GM12878 (cell line): ENCODE data around the gene UVSSA.

Source experiments
- EED ChIP-seq: sonication (generic); IDR thresholded peaks from 2 replicates; pipeline ENCODE4 v1.6.1; 2016; ENCODE audit warnings: antibody characterized with exemption, low read depth
- EP300 ChIP-seq, 2 experiments: fragments of 150-350 bp in 1 of 2; IDR thresholded peaks; 2 replicates each; pipeline ENCODE4 v1.6.1; 2011 to 2012; ENCODE audit warnings: low read depth in 2 of 2, low read length in 2 of 2, borderline replicate concordance in 1 of 2, improper control_type of control experiment in 1 of 2, inconsistent platforms in 1 of 2; ENCODE audit not compliant: control insufficient read depth in 1 of 2
- FOXM1 ChIP-seq: IDR thresholded peaks from 2 replicates; pipeline ENCODE4 v1.6.1; 2012; ENCODE audit warnings: low read depth, mild to moderate bottlenecking, inconsistent platforms, low read length, moderate library complexity
- NFYB ChIP-seq: IDR thresholded peaks from 2 replicates; pipeline ENCODE4 v1.6.1; 2011; ENCODE audit warnings: low read depth, mild to moderate bottlenecking, low read length, improper control_type of control experiment, moderate library complexity; ENCODE audit not compliant: insufficient read depth
- POLR2AphosphoS5 ChIP-seq: IDR thresholded peaks from 2 replicates; pipeline ENCODE4 v1.6.1; 2011; ENCODE audit warnings: mild to moderate bottlenecking, low read length, inconsistent platforms
- RAD21 ChIP-seq: IDR thresholded peaks from 2 replicates; pipeline ENCODE4 v1.6.1; 2011; ENCODE audit warnings: mild to moderate bottlenecking, low read depth, low read length, moderate library complexity; ENCODE audit not compliant: insufficient read depth
- ZZZ3 ChIP-seq: IDR thresholded peaks from 2 replicates; pipeline ENCODE4 v1.6.1; 2011; ENCODE audit warnings: low read depth; ENCODE audit not compliant: control insufficient read depth, insufficient read length
- TF ChIP-seq, protein P1 (sequence below), 3 experiments: IDR thresholded peaks in 2 of 3; conservative IDR thresholded peaks in 1 of 3; 2 replicates each; pipeline ENCODE4 v1.5.1; 2011; ENCODE audit warnings: low read depth in 3 of 3, low read length in 3 of 3, mild to moderate bottlenecking in 3 of 3, control low read depth in 2 of 3, moderate library complexity in 2 of 3, inconsistent platforms in 1 of 3, mixed read lengths in 1 of 3; ENCODE audit not compliant: control insufficient read depth in 2 of 3, insufficient read depth in 1 of 3; ENCODE audit errors: extremely low read depth in 1 of 3

DNA sequence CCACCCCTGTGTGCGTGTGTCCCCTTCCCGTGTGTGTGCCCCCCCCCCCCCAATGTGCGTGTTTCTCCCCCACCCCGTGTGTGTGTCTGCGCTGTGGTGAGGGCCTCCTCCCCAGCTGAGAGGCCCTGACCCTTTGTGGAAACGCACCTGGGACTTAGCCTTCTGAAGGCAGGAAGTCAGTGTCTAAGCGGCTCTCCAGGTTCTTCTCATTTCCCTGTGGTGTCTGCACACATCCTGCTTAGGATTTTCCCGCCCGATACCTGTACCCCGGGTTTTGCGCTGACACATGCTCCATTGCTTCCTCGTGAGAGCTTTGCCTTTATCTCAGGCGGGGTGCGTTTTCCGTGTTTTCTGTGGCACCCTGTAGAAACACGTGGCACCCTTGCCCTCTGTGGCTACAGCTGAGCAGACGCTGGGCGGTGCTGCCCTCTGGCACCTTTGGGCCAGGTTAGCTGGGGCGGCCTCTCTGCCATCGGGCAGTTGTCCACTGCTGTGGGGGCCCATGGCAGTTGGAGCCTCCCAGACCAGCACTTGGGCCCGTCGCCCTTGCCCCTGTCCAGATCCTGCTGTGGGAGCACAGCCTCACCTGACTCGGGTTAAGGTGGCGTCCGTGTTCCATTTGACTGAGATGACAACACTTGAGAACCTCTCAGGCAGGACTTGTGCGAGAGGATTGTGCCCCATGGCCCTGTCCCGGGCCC is 31.0 kb upstream of the UVSSA start:
- no peak for TF ChIP-seq EP300 (IDR thresholded peaks at IDR 0.05; ENCODE audit: borderline replicate concordance in 1 of 2, control insufficient read depth in 1 of 2, low read depth in 2 of 2, low read length in 2 of 2)
- TF ChIP-seq NFYB, result no peak
- no peak for TF ChIP-seq POLR2AphosphoS5
- no peak for TF ChIP-seq RAD21
- TF ChIP-seq, protein P1, sequence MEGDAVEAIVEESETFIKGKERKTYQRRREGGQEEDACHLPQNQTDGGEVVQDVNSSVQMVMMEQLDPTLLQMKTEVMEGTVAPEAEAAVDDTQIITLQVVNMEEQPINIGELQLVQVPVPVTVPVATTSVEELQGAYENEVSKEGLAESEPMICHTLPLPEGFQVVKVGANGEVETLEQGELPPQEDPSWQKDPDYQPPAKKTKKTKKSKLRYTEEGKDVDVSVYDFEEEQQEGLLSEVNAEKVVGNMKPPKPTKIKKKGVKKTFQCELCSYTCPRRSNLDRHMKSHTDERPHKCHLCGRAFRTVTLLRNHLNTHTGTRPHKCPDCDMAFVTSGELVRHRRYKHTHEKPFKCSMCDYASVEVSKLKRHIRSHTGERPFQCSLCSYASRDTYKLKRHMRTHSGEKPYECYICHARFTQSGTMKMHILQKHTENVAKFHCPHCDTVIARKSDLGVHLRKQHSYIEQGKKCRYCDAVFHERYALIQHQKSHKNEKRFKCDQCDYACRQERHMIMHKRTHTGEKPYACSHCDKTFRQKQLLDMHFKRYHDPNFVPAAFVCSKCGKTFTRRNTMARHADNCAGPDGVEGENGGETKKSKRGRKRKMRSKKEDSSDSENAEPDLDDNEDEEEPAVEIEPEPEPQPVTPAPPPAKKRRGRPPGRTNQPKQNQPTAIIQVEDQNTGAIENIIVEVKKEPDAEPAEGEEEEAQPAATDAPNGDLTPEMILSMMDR (IDR thresholded peaks at IDR 0.05 in 2 of 3, conservative IDR thresholded peaks at IDR 0.05 in 1 of 3; ENCODE audit: control insufficient read depth in 2 of 3, extremely low read depth in 1 of 3, insufficient read depth in 1 of 3, low read depth in 3 of 3, low read length in 3 of 3), result no peak
- no peak for TF ChIP-seq EED
- no peak for TF ChIP-seq FOXM1
- no peak for TF ChIP-seq ZZZ3
